Endodermal cell (in vitro differentiated cells): ENCODE results near the gene RPL27. TPM values are rescaled to one million over a fixed set of nuclear protein-coding genes. Genes with fewer than 3 reads are reported as not detected.

Experiments
- DNase-seq: peaks from one replicate; pipeline ENCODE4 v3.0.0-alpha.2; 2017
- H3K27ac ChIP-seq: 2 replicates; pipeline ENCODE4 v1.5.1; 2013; ENCODE audit warnings: mild to moderate bottlenecking, low read depth, low read length, moderate library complexity
- H3K27me3 ChIP-seq: 2 replicates; pipeline ENCODE4 v1.6.1; 2013; ENCODE audit warnings: mild to moderate bottlenecking, low read length, moderate library complexity; ENCODE audit not compliant: insufficient read depth, control insufficient read depth, poor library complexity, severe bottlenecking
- H3K36me3 ChIP-seq: 2 replicates; pipeline ENCODE4 v1.7.0; 2013; ENCODE audit warnings: mild to moderate bottlenecking, low read length, moderate library complexity; ENCODE audit not compliant: control insufficient read depth, insufficient read depth
- H3K4me1 ChIP-seq: one replicate; pipeline ENCODE4 v1.7.0; 2013; ENCODE audit warnings: low read length; ENCODE audit not compliant: control insufficient read depth, insufficient read depth
- H3K4me3 ChIP-seq: 2 replicates; pipeline ENCODE4 v1.5.1; 2013; ENCODE audit warnings: mild to moderate bottlenecking, low read length, moderate library complexity
- H3K9ac ChIP-seq: 2 replicates; pipeline ENCODE4 v1.6.1; 2013; ENCODE audit warnings: mild to moderate bottlenecking, low read length, moderate library complexity; ENCODE audit not compliant: poor library complexity, severe bottlenecking; ENCODE audit errors: extremely low read depth
- H3K9me3 ChIP-seq: 2 replicates; pipeline ENCODE4 v1.6.1; 2013; ENCODE audit warnings: mild to moderate bottlenecking, low read length, moderate library complexity; ENCODE audit not compliant: control insufficient read depth
- H3K27ac Mint-ChIP-seq: 2 replicates; pipeline ENCODE4 v1.8.0; 2020; ENCODE audit warnings: mixed read lengths
- H3K27me3 Mint-ChIP-seq: 2 replicates; pipeline ENCODE4 v1.8.0; 2021; ENCODE audit warnings: mild to moderate bottlenecking, mixed read lengths; ENCODE audit not compliant: insufficient read depth
- H3K36me3 Mint-ChIP-seq: 2 replicates; pipeline ENCODE4 v1.8.0; 2020; ENCODE audit warnings: low read depth, mixed read lengths
- H3K4me1 Mint-ChIP-seq: 2 replicates; pipeline ENCODE4 v1.8.0; 2020; ENCODE audit warnings: mixed read lengths
- H3K4me3 Mint-ChIP-seq: 2 replicates; pipeline ENCODE4 v1.8.0; 2020; ENCODE audit warnings: mild to moderate bottlenecking, moderate library complexity, mixed read lengths
- H3K9me3 Mint-ChIP-seq: 2 replicates; pipeline ENCODE4 v1.8.0; 2020; ENCODE audit warnings: mild to moderate bottlenecking, mixed read lengths
- WGBS, 2 experiments: methylation state at CpG; one replicate each; pipeline versions ENCODE4 v1.1.5 to v1.1.7; 2013; ENCODE audit warnings: missing lambda C conversion rate in 2 of 2, mixed read lengths in 1 of 2; ENCODE audit not compliant: insufficient coverage in 1 of 2, insufficient read length in 1 of 2; 5-methylcytosine and 5-hydroxymethylcytosine counted together
- total RNA-seq, 2 donors: library from RNA; stranded (reverse); fragmentation: NEBNext Ultra II Directional in 1 of 2; extraction: Animal tissue kit (Norgen Biotek cat#: 25700) in 1 of 2; gene quantifications; 2 replicates in 1 of 2; 3 replicates in 1 of 2; pipeline ENCODE4 v1.2.1, GENCODE V29; 2021
- TF ChIP-seq, protein P1 (sequence below): fragments of 200-600 bp; sonication (generic); conservative IDR thresholded peaks from 2 replicates; pipeline ENCODE4 v1.5.0; 2021; ENCODE audit warnings: antibody characterized with exemption, mild to moderate bottlenecking

Gene RPL27
- total RNA-seq, 2 donors from 2014 or later: 1,077 to 1,196 TPM

DNA sequence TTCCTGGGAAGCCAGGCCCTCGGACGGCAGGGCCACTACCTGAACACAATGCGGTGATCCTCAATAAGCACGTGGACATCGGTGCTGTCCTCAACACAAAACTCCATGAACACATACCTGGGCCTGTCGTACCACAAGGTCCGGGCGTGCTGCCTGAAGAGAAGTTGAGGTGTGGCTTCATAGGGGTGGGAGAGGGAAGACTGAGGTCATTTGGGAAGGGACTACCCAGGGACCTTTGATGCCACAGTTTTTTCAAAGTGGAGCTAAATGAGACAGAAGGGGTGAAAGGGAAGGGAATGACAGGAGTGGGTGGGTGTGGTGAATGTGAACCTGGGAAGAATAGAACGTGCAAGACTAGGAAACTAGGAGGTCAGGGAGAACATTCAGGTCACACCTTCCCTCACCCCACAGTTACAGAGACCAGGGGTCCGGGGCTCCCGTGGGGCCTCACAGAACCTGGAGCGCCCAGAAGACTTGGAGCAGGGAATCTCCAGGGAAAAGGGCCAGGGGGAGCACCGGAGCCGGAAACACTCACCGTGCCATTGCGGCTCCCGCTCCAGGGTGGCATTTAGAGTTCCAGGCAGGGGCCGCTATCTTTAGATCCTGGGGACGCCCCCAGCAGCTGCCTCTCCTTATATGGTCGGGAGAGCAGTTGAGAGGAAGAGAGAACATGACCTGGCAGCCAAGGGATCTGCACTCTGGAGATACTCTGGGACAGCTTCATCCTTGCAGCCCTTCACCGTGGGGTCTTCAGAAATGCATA lies 18.5 kb upstream of the RPL27 start, which contains the start of gene PTGES3L:
Gene PTGES3L, minus strand, starts transcription at position 570 of the 763 bp plus-strand sequence. Its CDS starts 27 bp downstream, at position 543.
- Histone ChIP-seq H3K9me3 (no peaks in the 10 kb centered on the region), H3K9ac (peak within 1 kb of the TSS; percentile 84), H3K4me1 (peaks cover 5% of the 10 kb centered on the region), H3K4me3 (peak within 1 kb of the TSS; percentile 86), H3K27me3 (no peaks in the 10 kb centered on the region), H3K36me3 (peaks cover 7% of the 10 kb centered on the region), H3K27ac (peak within 1 kb of the TSS; percentile 66)
- DNase-seq: peak; percentile 91
- Mint-ChIP-seq H3K4me3 (peak within 1 kb of the TSS; percentile 96), H3K27me3 (no peaks in the 10 kb centered on the region), H3K27ac (peak within 1 kb of the TSS; percentile 98), H3K9me3 (no peaks in the 10 kb centered on the region), H3K36me3 (peaks cover 15% of the 10 kb centered on the region), H3K4me1 (peaks cover 20% of the 10 kb centered on the region)
- TF ChIP-seq, protein P1, sequence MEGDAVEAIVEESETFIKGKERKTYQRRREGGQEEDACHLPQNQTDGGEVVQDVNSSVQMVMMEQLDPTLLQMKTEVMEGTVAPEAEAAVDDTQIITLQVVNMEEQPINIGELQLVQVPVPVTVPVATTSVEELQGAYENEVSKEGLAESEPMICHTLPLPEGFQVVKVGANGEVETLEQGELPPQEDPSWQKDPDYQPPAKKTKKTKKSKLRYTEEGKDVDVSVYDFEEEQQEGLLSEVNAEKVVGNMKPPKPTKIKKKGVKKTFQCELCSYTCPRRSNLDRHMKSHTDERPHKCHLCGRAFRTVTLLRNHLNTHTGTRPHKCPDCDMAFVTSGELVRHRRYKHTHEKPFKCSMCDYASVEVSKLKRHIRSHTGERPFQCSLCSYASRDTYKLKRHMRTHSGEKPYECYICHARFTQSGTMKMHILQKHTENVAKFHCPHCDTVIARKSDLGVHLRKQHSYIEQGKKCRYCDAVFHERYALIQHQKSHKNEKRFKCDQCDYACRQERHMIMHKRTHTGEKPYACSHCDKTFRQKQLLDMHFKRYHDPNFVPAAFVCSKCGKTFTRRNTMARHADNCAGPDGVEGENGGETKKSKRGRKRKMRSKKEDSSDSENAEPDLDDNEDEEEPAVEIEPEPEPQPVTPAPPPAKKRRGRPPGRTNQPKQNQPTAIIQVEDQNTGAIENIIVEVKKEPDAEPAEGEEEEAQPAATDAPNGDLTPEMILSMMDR: no peak
- WGBS, 2 experiments: 34 to 41% methylated on average over 18 to 20 of the region's 21 CpGs

- peak within 1 kb of the TSS; percentile 98 for H3K27ac Mint-ChIP-seq
- WGBS, 2 experiments: 0 to 3% methylated on average over 8 to 39 of the region's 39 CpGs
- H3K27ac ChIP-seq: peak within 1 kb of the TSS; percentile 66
Observed at GRCh38 chr17:42980274-42980765, 17.9 kb upstream of the RPL27 start, which contains the start of gene RUNDC1. RUNDC1 (plus strand) TSS chr17:42980565; CDS start chr17:42980577, 12 bp downstream.

DNA sequence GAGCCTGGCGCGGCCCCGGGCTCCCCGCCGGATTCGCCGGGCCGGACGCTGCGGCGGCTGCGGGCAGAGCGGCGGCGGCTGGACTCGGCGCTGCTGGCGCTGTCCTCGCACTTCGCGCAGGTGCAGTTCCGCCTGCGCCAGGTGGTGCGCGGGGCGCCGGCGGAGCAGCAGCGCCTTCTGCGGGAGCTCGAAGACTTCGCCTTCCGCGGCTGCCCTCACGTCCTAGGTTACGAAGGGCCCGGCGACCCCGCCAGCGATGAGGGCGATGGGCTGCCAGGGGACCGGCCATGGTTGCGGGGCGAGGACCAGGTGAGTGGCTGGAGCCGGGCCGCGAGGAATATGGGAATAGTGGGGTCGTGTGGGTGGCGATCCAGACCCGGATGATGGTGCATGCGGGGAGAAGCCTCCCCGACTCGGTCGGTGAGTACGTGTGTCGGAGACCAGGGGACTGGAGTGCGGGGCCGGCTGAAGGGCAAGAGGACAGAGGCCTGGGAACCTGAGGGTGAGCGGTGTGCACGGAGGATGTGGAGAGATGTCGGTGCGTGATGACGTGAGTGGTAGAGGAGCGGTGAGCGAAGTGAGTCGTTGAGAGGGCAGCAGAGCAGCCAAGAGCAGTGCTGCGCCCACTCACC lies 17.3 kb upstream of the RPL27 start:
- no peaks in the 10 kb centered on the region for H3K9me3 Mint-ChIP-seq
- peak overlapping the region; percentile 51 for H3K27ac ChIP-seq

More at GRCh38 chr17:42980274-42980765, 17.9 kb upstream of the RPL27 start, which contains the start of gene RUNDC1:
- Mint-ChIP-seq H3K36me3 (peaks cover 16% of the 10 kb centered on the region), H3K9me3 (no peaks in the 10 kb centered on the region), H3K27me3 (no peaks in the 10 kb centered on the region), H3K4me3 (peak within 1 kb of the TSS; percentile 96), H3K4me1 (peaks cover 20% of the 10 kb centered on the region)
- Histone ChIP-seq H3K9ac (peak within 1 kb of the TSS; percentile 84), H3K27me3 (no peaks in the 10 kb centered on the region), H3K36me3 (peaks cover 13% of the 10 kb centered on the region), H3K4me1 (peaks cover 5% of the 10 kb centered on the region), H3K9me3 (no peaks in the 10 kb centered on the region), H3K4me3 (peak within 1 kb of the TSS; percentile 86)
- peak; percentile 98 for DNase-seq
- TF ChIP-seq, protein P1: no peak

More for the DNA sequence above, 17.3 kb upstream of the RPL27 start:
- Mint-ChIP-seq H3K4me1 (peaks cover 20% of the 10 kb centered on the region), H3K4me3 (peak overlapping the region; percentile 96), H3K36me3 (peaks cover 20% of the 10 kb centered on the region), H3K27ac (peak overlapping the region; percentile 98), H3K27me3 (no peaks in the 10 kb centered on the region)
- H3K9me3 ChIP-seq: no peaks in the 10 kb centered on the region
- WGBS, 2 experiments: 0 to 2% methylated on average over 42 to 67 of the region's 67 CpGs
- DNase-seq: peak; percentile 85
- H3K36me3 ChIP-seq: peaks cover 19% of the 10 kb centered on the region
- peak overlapping the region; percentile 84 for H3K9ac ChIP-seq
- no peaks in the 10 kb centered on the region for H3K27me3 ChIP-seq
- TF ChIP-seq, protein P1: peak; percentile 57
- H3K4me1 ChIP-seq: peaks cover 5% of the 10 kb centered on the region
- peak overlapping the region; percentile 86 for H3K4me3 ChIP-seq
